Right ventricle myocardium inferior (tissue), 1 donor: ENCODE measurements around the gene CSNK1E. TPM values are rescaled to one million over a fixed set of nuclear protein-coding genes. Genes with fewer than 3 reads are reported as not detected.
A peak's percentile ranks its signal among the peaks of the same experiment; 100 is the strongest.

Source experiments
- ATAC-seq: fragments of 200-7000 bp; cut with Tn5 transposase; one replicate; pipeline ENCODE4 v1.9.1; 2020; ENCODE audit warnings: mild to moderate bottlenecking, moderate library complexity
- DNase-seq: peaks from one replicate; pipeline ENCODE4 v3.0.0; 2021; ENCODE audit errors: missing footprints
- intact Hi-C: fragments of 100-400 bp; cut with DNase I; formaldehyde crosslinking; loops from one replicate; pipeline ENCODE4 v1.11.0; 2022
- total RNA-seq: library from RNA; stranded (reverse); fragmentation: NEBNext Ultra II Directional; extraction: Animal tissue kit (Norgen Biotek cat#: 25700); gene quantifications from one replicate; pipeline ENCODE4 v1.2.1, GENCODE V29; 2021
- donor health status: DM: no; HTN: yes; CAD: no; lungs with severe emphysema.

The CSNK1E gene
- total RNA-seq, 1 donor from 2014 or later = 55.4 TPM

DNA sequence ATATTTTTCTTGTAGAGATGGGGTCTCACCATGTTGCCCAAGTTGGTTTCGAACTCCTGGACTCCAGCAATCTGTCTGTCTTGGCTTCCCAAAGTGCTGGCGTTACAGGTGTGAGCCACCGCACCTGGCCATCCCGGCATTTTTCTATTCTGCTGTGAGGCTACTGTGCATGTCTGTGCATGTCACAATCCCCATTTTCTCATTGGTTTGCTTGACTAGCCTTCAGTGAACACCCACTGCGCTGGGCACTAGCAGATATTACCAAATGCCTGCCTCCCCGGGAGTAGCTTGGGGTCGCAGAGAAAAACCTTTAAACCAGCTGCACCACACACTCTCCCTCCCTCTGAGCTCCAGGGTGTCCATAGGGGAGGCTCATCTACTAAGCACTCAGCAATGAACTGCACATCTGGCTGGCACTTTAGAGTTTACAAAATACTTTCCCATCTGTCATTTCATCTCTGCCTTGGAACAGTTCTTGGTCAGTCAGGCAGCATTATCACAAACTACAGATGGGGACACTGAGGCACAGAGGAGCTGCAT lies 4.9 kb downstream of the CSNK1E start:
- DNase-seq (no peak), ATAC-seq (no peak)
- intact Hi-C loops = no loop called here

DNA sequence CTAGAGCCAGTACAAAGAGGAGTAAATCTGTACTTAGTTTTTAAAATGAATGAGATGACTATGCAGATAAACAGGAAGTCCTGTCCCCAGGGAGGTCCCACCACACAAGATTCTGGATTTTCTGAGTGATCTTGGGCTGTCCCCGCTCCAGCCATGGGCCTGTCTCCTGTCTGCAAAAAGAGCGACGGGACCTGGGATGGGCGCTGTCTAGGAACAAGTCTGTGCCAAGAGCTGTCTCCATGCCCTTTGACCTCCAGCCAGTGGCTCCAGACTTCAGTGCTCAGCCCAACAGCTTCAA lies 6.0 kb downstream of the CSNK1E start:
- intact Hi-C loops = no loop called here
- DNase-seq (no peak), ATAC-seq (no peak)

DNA sequence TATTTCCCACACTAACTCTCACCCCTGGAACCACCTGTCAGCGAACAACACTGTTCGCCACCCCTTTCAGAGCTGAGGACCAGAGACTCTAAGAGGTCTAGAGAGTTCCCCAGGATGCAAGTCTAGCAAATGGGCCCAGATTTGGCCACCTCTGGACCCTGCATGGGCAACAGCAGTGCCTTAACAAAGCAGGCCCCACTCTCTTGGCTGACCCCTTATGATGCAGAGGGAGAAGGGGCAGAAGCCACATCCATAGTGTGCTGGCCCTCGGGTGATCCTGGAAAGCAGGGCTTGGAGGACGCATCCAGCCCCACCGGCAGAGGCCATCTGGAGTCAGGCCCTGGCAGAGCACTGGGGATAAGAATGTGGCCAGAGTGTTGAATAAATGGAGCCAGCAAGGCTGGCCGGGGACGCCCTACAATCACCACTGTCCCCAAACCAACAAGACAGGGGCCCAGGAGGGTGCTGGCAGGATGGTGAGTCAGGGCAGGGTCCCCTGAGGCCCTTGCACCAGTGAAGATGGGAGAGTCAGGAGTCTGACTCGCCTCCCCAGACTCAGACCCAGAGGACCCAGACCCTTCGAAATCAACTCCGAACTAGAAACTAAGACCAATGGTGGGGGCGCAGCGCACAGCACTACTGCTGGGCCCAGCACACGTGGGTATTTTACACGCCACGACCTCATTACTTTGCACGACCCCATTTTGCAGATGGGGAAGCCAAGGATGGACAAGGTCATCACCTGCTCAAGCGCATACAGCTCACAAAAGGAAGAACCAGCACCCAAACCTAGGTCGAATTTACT lies 6.5 kb downstream of the CSNK1E start:
- ATAC-seq (peak; percentile 13), DNase-seq (no peak)
- intact Hi-C loops = no loop called here

DNA sequence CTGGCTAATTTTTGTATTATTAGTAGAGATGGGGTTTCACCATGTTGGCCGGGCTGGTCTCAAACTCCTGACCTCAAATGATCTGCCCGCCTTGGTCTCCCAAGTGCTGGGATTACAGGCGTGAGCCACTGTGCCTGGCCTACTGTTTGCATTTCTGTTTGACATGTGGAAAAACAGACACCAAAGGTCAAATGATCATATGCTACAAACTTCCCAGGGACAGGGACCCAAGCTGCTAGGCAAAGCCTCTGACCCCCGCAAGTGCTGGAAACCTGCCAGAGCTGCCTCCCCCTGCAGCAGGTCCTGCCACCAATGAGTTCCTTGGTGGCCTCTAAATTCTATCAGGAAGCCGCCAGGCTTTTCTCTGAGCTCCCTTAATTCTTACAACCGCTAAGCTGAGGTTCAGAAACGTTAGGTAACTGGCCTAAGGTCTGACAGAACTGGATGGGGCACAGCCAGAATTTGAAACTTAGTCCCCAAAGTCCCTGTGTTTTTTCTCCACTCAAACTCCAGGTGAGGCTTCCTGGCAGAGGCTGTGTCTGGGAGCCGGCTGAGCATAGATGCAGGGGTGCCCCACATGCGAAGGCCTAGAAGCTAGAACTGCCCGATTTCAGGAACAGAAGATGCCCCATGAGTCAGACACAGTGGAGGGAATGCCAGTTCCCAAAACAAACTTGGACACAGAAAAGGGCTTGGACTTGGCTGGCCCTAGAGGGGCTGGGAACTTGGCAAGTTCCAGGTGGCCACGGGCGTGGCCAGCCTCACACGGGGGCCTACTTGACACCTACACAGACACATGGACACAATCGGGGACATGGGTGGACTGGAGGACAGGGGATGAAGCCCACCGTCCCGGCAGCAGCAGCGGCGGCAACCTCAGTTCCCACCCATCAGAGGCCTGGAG lies 7.4 kb downstream of the CSNK1E start:
- intact Hi-C loops = no loop called here
- ATAC-seq (peak; percentile 26), DNase-seq (no peak)

DNA sequence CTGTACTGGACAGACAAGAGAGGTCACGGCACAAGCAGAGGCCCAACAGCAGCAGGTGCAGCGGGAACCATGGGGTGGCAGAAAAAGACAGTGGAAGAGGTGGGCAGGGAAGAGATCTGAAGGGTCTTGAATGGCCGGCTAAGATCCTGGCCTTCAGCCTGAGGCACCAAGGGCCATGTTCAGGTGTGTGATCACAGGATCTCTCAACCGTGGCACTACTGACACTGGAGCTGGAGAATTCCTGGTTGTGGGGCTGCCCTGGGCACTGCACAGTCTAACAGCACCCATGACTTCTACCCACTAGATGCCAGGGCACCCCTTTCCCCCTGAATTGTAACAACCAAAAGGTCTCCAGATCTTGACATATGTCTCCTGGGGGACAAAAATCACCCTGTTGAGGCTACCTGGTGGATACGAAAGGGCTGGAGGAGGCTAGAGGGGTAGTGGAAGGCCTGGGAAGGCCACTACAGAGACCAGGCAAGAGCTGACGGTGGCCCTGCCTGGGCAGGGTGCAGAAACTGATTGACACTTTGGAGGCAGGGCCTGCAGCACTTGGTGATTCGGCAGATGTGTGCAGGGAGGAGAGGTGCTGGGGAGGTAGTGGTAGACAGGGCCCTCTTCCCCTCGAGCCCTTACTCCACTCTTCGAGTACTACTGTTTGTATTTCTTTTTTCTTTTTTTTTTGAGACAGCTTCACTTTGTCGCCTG lies 8.3 kb downstream of the CSNK1E start:
- no peak for ATAC-seq
- DNase-seq = no peak
- intact Hi-C loops = no loop called here

DNA sequence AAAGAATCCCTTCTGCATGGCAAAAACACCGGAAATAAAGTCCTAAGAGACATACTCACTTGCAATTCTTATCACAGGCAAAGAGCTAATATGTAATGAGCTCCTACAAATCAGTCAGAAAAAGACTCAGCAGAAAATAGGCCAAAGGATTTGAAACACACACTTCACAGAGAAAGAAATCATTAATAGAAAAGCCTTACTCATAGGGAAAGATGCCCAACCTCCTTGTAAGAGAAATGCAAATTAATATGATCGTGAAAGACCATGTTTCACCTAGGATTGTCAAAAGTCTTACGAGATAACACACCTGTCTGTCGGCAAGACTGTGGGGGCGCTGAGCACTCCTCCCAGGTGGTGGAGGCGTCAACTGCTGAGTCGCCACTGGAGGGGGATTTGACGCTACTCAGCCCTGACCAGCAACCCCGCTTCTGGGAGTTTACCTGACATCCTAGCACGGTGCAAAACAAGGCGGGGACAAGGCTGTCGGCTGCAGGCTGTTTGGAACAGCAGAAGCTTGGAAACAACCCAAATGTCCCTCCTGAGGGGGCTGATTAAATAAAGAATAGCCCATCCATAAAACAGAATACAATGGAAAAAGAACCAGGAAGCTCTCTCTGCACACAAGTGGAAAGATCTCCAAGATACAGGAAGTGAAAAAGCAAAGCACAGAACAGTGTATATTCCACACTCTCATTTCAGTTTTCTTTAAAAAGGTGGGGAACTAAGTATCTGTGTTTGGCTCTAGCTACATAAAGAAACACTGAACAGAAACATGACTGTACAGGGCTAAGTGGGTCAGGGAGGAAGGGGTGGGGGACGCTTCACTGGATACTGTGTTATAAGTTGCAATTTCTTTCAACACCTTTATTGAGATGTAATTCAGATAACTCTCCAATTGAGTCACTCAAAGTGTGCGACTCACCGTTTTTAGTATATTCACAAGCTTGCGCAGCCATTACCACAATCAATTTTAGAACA lies 11.5 kb downstream of the CSNK1E start:
- DNase-seq = no peak
- intact Hi-C loops = no loop called here
- peak; percentile 42 for ATAC-seq

DNA sequence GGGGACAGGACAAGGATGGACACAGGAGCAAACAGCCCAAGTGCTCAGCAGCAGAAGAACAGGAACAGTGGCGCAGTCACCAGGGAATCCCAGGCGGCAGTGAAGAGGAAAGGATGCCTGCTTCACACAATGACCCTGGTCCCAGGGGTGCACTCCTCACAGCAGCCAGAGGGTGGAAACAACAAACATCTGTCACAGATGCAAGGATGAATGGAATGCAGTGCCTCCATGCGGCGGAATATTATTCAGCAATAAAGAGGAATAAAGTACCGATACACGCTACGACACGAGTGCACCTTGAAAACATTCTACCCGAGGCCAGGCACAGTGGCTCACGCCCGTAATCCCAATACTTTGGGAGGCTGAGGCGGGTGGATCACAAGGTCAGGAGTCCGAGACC lies 12.7 kb downstream of the CSNK1E start:
- intact Hi-C loops = no loop called here
- DNase-seq (no peak), ATAC-seq (peak; percentile 37)

DNA sequence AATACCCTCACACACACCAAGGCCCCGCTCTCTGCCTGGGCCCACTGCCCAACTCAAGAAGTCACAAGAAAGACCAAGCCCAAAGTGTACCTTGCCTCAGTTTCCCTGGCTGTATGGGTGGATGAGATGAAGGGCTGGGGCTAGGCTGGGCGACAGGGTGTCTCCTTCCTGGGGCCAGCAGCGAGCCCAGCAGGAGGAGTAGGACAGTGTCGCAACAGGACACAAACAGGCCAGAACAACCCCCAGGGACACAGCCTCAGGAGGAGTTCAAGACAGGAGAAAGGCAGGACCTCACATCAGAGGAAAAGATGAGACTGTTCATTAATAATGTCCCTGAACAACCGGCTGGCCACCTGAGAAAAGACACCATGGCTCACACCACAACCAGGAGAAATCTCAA lies 13.3 kb downstream of the CSNK1E start:
- intact Hi-C loops = no loop called here
- ATAC-seq = no peak
- DNase-seq = no peak

DNA sequence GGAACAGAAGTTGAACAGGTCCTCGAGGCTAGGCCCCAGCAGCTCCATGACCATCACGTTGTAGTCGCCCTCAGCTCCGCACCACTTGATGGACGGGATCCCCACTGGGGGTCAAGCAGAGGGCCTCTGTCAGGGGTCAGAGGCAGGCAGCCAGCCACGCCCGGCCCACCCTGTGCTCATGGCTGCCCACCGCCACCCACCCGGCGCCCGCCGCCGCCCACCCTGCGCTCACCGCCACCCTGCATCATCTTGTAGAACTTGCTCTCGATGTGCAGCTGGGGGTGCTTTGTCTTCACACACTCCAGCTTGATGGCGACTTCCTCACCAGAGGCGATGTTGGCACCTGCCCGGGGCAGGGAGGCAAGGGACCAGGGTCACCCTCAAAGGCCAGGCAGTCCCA lies 14.3 kb downstream of the CSNK1E start:
- ATAC-seq = no peak
- no peak for DNase-seq
- intact Hi-C loops = no loop called here

DNA sequence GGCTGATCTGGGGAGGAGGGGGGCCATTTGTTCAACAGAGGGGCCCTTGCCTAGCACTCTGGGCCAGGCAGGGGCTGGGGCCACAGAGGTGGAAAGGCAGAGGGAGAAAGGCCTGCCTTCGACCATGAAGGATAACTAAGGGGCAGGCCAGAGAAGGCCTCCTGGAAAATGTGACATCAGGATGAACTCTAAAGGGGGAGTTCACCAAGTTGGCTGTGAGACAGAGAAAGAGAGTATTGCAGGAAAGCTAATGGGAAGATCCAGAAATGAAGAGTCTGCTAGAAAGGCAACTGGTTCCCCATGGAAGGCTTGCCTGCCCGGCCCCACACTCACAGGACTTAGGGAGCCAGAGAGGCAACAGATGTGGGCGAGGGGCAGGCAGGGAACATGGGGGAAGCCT lies 16.3 kb downstream of the CSNK1E start:
- intact Hi-C loops = no loop called here
- no peak for ATAC-seq
- no peak for DNase-seq

DNA sequence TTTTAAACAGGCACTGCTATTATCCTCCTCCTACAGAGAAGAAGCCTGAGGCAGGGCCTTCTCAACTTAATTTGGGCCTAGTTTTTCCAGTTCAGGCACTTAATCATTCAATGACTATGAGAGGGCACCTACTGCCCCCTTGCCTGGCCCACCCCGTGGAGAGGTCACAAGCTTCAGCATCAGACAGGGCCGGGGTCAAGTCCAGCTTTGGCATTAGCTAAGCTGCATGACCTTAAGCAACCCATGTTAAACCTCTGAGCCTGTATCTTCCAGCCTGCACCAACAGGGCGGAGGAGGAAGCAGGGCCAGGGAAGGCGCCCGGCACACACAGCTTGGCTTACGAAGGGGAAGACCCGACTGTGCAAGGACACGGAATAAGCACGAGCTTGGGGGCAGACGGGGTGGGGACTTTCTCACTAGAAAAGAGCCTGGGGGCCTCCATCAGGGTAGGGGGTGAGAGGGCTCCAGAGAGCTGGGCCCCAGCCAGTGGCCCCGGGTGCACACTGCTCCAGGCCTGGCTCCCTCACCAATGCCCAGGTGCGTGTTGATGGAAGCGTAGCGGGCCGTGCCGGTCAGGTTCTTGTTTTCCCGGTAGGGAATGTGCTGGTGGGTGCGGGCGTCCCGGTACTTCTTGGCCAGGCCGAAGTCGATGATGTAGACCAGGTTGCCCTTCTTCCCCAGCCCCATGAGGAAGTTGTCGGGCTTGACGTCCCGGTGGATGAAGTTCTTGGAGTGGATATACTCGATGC lies 16.9 kb downstream of the CSNK1E start:
- intact Hi-C loops = no loop called here
- no peak for DNase-seq
- no peak for ATAC-seq

DNA sequence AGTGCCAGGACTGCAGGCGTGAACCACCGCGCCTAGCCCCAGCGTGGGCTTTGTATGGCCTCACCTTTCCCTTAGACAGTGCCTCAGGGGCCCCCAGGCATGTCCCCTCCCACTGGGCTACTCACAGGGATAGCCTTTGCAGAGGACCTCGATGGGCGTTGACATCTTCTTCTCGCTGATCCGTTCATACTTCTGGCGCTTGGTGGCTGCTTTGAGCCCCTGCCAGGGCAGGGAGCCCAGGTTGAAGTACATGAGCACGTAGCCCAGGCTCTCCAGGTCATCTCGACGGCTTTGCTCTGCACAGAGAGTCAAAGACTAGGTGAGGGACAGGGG lies 17.5 kb downstream of the CSNK1E start:
- ATAC-seq (peak; percentile 42), DNase-seq (no peak)
- intact Hi-C loops = no loop called here

DNA sequence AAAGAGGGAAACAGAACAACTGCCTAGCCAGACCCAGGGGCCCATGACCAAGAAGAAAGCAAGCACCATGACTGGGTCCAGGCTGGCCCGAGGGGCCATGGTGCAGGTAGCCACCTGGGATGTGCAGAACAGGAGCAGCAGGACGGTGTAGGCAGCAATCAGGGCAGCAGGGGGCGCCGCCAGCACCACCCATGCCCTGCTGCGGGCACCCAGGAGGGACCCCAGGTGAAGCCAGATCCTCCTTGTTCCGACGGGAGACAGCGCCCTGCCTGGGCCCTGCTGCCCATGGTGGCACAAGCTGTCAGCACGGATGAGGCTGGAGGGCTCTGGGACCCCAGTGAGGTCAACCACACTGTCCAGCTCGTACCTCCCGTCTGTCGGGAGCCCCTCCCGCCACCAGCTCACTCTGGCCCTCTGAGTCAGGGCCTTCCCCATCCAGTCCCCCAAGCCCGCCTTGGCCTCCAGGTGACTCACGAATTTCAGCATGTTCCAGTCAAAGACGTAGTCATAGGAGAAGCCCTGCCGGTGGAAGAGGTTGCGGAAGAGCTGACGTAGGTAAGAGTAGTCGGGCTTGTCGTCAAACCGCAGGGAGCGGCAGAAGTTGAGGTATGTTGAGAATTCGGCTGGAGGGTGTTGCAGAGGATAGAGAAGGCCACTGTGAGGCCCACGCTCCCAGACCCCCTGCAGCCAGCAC lies 18.8 kb downstream of the CSNK1E start:
- ATAC-seq = no peak
- DNase-seq = no peak
- intact Hi-C loops = no loop called here

DNA sequence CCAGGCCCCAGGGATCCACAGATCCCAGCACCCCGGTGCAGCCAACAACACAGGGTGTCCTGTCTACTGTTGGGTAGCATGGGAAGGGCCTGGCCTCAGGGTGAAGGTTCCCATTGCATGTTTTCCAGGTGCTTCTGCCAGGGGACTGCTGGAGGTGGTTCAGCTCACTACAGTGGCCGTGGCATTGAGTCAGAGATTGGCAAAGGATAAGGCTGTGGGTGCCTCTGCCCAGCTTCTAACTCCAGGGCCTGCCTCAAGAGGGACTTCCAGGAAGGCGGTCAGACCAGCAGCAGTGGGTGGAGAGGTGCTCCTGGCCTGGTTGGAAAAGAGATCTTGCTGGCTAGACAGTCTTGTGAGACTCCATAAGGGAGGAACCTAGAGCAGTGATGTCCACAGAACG lies 20.9 kb downstream of the CSNK1E start:
- no peak for ATAC-seq
- intact Hi-C loops = no loop called here
- no peak for DNase-seq

DNA sequence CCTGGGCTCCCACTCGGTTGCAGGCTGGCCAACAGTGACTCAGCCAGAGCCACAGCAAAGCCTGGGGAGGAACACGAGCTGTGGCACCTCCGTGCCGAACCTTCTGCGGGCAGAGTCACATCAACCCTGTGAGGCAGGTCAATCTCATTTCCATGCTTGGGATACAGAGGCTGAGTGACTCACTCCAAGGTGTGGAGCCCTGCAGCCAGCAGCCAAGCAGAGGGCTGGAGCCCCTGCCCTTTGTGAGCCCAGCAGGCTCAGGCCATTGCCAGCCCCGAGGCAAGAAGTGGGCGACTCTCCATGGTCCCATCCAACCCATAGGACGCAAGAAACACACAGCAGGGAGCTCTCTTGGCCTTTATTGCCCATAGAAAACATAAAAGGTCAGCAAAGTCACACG lies 21.4 kb downstream of the CSNK1E start:
- ATAC-seq (no peak), DNase-seq (peak; percentile 56)
- intact Hi-C loops = no loop called here

DNA sequence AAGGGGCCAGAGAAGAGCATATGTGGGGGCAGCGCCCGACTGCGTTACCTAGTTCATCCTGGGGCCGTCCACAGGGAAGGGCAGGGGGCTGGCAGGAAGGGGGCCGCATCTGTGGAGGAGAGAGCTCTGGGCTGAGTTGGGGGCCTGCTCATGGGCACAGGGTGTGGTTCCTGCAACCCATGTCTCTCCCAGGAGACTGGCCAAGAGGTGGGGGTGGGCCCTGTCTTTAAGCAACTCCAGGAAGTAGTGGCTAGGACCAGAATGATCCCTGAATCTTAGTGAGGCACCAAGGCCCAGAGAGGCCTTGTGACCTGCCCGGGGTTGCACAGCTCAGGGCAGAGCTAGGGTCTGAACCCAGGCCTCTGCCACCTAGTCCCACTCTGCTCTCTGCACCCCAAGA lies 21.9 kb downstream of the CSNK1E start:
- intact Hi-C loops = no loop called here
- DNase-seq (no peak), ATAC-seq (no peak)

DNA sequence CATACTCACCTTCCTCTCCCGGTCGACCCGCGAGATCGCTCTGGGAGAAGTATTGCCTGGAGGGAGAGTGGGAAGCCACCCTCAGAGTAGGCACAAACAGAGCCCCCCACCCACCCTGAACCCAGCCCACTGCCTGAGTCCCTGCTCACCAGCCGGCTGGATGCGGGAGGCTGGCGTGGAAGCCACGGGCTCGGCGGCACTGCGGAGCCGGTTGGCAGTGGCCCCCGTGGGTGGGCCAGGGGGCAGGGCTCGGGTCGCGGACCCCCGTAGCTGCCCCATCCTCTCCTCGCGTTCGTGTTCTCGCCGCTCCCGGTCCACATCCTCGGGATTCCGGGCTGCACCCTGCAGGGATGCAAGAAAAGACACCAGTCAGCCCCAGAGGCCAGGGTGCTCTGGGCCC lies 23.0 kb downstream of the CSNK1E start:
- no peak for DNase-seq
- ATAC-seq = no peak
- intact Hi-C loops = no loop called here
